ENCODE results near the gene PVALEF.
"Not testable (repeated sequence)": the region's sequence is repeated elsewhere in the genome, so short reads cannot be mapped to it uniquely, and the experiment has no call there.

Gene PVALEF

DNA sequence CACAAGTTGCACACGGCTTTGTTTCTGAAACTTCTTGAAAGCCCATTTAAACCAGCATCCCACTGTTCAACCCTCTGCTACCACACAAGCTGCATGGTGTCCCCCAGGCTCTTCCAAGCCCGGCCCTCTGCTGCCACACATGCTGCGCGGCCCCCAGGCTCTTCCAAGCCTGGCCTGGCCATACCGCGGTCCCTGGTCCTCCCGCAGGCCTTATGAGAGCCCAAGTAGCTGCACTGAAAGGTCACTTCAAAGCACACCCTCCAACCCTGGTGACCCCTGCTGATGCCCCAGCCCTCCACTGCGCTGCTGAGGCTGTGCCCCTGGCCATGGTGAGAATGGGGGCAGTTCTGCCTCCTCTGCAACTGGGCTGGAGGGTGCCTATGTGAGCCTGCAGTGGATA is 25.9 kb upstream of the PVALEF start:
- no peak overlapping the region for H3K9ac ChIP-seq (ENCODE audit: low read length)

GRCh38 chr17:81140018-81140417 is 25.3 kb upstream of the PVALEF start:
- H3K9me3 ChIP-seq (ENCODE audit: low read length) = no peaks in the 10 kb centered on the region
- H3K4me3 ChIP-seq (ENCODE audit: low read depth in 1 of 2, low read length in 2 of 2) = no peak overlapping the region
- H3K27ac ChIP-seq (ENCODE audit: low read depth, low read length) = no peak overlapping the region
- no peaks in the 10 kb centered on the region for H3K36me3 ChIP-seq (ENCODE audit: insufficient read depth, low read length)
- H3K27me3 ChIP-seq (ENCODE audit: control insufficient read depth in 1 of 2, insufficient read depth in 2 of 2, low read length in 2 of 2) = no peaks in the 10 kb centered on the region
- H3K9ac ChIP-seq (ENCODE audit: low read length) = no peak overlapping the region
- H3K4me1 ChIP-seq (ENCODE audit: insufficient read depth, low read length) = peaks cover 4% of the 10 kb centered on the region

More for the DNA sequence above, 25.9 kb upstream of the PVALEF start:
- Histone ChIP-seq H3K4me3 (ENCODE audit: low read depth in 1 of 2, low read length in 2 of 2) (no peak overlapping the region), H3K9me3 (ENCODE audit: low read length) (no peaks in the 10 kb centered on the region), H3K27ac (ENCODE audit: low read depth, low read length) (no peak overlapping the region), H3K27me3 (ENCODE audit: control insufficient read depth in 1 of 2, insufficient read depth in 2 of 2, low read length in 2 of 2) (no peaks in the 10 kb centered on the region), H3K4me1 (ENCODE audit: insufficient read depth, low read length) (peaks cover 4% of the 10 kb centered on the region), H3K36me3 (ENCODE audit: insufficient read depth, low read length) (no peaks in the 10 kb centered on the region)

DNA sequence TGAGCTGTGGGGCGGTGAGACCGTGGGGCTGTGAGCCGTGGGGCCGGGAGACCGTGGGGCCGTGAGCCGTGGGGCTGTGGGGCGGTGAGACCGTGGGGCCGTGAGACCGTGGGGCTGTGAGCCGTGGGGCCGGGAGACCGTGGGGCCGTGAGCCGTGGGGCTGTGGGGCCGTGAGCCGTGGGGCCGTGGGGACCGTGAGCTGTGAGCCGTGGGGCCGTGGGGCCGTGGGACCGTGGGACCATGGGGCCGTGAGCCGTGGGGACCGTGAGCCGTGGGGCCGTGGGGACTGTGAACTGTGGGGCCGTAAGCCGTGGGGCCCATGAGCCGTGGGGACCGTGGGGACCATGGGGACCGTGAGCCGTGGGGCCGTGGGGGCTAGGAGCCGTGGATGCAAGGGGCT is 24.6 kb upstream of the PVALEF start:
- H3K9ac ChIP-seq (ENCODE audit: low read length) = no peak overlapping the region
- no peaks in the 10 kb centered on the region for H3K27me3 ChIP-seq (ENCODE audit: control insufficient read depth in 1 of 2, insufficient read depth in 2 of 2, low read length in 2 of 2)
- H3K27ac ChIP-seq (ENCODE audit: low read depth, low read length) = no peak overlapping the region
- H3K9me3 ChIP-seq (ENCODE audit: low read length) = no peaks in the 10 kb centered on the region
- no peaks in the 10 kb centered on the region for H3K36me3 ChIP-seq (ENCODE audit: insufficient read depth, low read length)
- H3K4me3 ChIP-seq (ENCODE audit: low read depth in 1 of 2, low read length in 2 of 2) = no peak overlapping the region
- H3K4me1 ChIP-seq (ENCODE audit: insufficient read depth, low read length) = peaks cover 4% of the 10 kb centered on the region

- no peaks in the 10 kb centered on the region for H3K36me3 ChIP-seq (ENCODE audit: insufficient read depth, low read length)
- no peaks in the 10 kb centered on the region for H3K27me3 ChIP-seq (ENCODE audit: control insufficient read depth in 1 of 2, insufficient read depth in 2 of 2, low read length in 2 of 2)
- no peaks in the 10 kb centered on the region for H3K9me3 ChIP-seq (ENCODE audit: low read length)
- H3K4me3 ChIP-seq (ENCODE audit: low read depth in 1 of 2, low read length in 2 of 2) = no peak overlapping the region
- peaks cover 4% of the 10 kb centered on the region for H3K4me1 ChIP-seq (ENCODE audit: insufficient read depth, low read length)
- H3K9ac ChIP-seq (ENCODE audit: low read length) = no peak overlapping the region
- H3K27ac ChIP-seq (ENCODE audit: low read depth, low read length) = no peak overlapping the region
Observed at GRCh38 chr17:81142301-81143199, 22.8 kb upstream of the PVALEF start.

GRCh38 chr17:81143200-81143527 is 22.1 kb upstream of the PVALEF start:
- peaks cover 4% of the 10 kb centered on the region for H3K4me1 ChIP-seq (ENCODE audit: insufficient read depth, low read length)
- H3K36me3 ChIP-seq (ENCODE audit: insufficient read depth, low read length) = no peaks in the 10 kb centered on the region
- no peaks in the 10 kb centered on the region for H3K27me3 ChIP-seq (ENCODE audit: control insufficient read depth in 1 of 2, insufficient read depth in 2 of 2, low read length in 2 of 2)
- H3K9ac ChIP-seq (ENCODE audit: low read length) = no peak overlapping the region
- no peak overlapping the region for H3K4me3 ChIP-seq (ENCODE audit: low read depth in 1 of 2, low read length in 2 of 2)
- no peaks in the 10 kb centered on the region for H3K9me3 ChIP-seq (ENCODE audit: low read length)
- H3K27ac ChIP-seq (ENCODE audit: low read depth, low read length) = no peak overlapping the region

- no peak overlapping the region for H3K4me3 ChIP-seq (ENCODE audit: low read depth in 1 of 2, low read length in 2 of 2)
- no peaks in the 10 kb centered on the region for H3K27me3 ChIP-seq (ENCODE audit: control insufficient read depth in 1 of 2, insufficient read depth in 2 of 2, low read length in 2 of 2)
- H3K27ac ChIP-seq (ENCODE audit: low read depth, low read length) = no peak overlapping the region
- no peak overlapping the region for H3K9ac ChIP-seq (ENCODE audit: low read length)
- no peaks in the 10 kb centered on the region for H3K36me3 ChIP-seq (ENCODE audit: insufficient read depth, low read length)
- no peaks in the 10 kb centered on the region for H3K9me3 ChIP-seq (ENCODE audit: low read length)
- peaks cover 4% of the 10 kb centered on the region for H3K4me1 ChIP-seq (ENCODE audit: insufficient read depth, low read length)
Observed at GRCh38 chr17:81143717-81144422, 21.4 kb upstream of the PVALEF start.

GRCh38 chr17:81144423-81144781 is 20.9 kb upstream of the PVALEF start:
- Histone ChIP-seq H3K9me3 (ENCODE audit: low read length) (no peaks in the 10 kb centered on the region), H3K36me3 (ENCODE audit: insufficient read depth, low read length) (no peaks in the 10 kb centered on the region), H3K9ac (ENCODE audit: low read length) (no peak overlapping the region), H3K27me3 (ENCODE audit: control insufficient read depth in 1 of 2, insufficient read depth in 2 of 2, low read length in 2 of 2) (no peaks in the 10 kb centered on the region), H3K27ac (ENCODE audit: low read depth, low read length) (no peak overlapping the region), H3K4me3 (ENCODE audit: low read depth in 1 of 2, low read length in 2 of 2) (no peak overlapping the region), H3K4me1 (ENCODE audit: insufficient read depth, low read length) (peaks cover 4% of the 10 kb centered on the region)

GRCh38 chr17:81146208-81146607 is 19.1 kb upstream of the PVALEF start:
- not testable (repeated sequence) for H3K9me3 ChIP-seq (ENCODE audit: low read length); H3K9ac ChIP-seq (ENCODE audit: low read length); H3K4me3 ChIP-seq (ENCODE audit: low read depth in 1 of 2, low read length in 2 of 2); H3K36me3 ChIP-seq (ENCODE audit: insufficient read depth, low read length); H3K4me1 ChIP-seq (ENCODE audit: insufficient read depth, low read length); H3K27ac ChIP-seq (ENCODE audit: low read depth, low read length); H3K27me3 ChIP-seq (ENCODE audit: control insufficient read depth in 1 of 2, insufficient read depth in 2 of 2, low read length in 2 of 2)

DNA sequence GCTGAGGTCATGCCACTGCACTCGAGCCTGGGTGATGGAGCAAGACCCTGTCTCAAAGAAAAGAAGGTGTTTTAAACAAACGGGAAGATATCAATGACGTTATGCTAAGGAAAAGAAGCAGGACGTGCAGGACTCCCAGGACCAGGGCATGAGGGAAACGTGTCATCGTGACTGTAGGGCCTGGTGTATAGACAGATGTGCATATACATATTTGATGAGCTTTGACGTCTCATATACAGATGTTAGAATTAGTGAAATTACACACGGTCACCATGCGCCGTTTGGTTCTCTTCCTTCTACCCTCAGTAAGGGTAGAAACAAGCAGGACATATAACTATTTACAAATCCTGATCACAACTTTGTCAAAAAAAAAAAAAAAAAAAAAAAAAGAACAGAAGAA is 17.6 kb upstream of the PVALEF start:
- H3K4me3 ChIP-seq (ENCODE audit: low read depth in 1 of 2, low read length in 2 of 2) = no peak overlapping the region
- H3K9ac ChIP-seq (ENCODE audit: low read length) = no peak overlapping the region
- no peak overlapping the region for H3K27ac ChIP-seq (ENCODE audit: low read depth, low read length)
- peaks cover 4% of the 10 kb centered on the region for H3K4me1 ChIP-seq (ENCODE audit: insufficient read depth, low read length)
- H3K36me3 ChIP-seq (ENCODE audit: insufficient read depth, low read length) = no peaks in the 10 kb centered on the region
- no peaks in the 10 kb centered on the region for H3K27me3 ChIP-seq (ENCODE audit: control insufficient read depth in 1 of 2, insufficient read depth in 2 of 2, low read length in 2 of 2)
- no peaks in the 10 kb centered on the region for H3K9me3 ChIP-seq (ENCODE audit: low read length)

GRCh38 chr17:81148571-81148970 is 16.7 kb upstream of the PVALEF start:
- Histone ChIP-seq H3K9ac (ENCODE audit: low read length) (no peak overlapping the region), H3K4me1 (ENCODE audit: insufficient read depth, low read length) (no peaks in the 10 kb centered on the region), H3K27ac (ENCODE audit: low read depth, low read length) (no peak overlapping the region), H3K9me3 (ENCODE audit: low read length) (no peaks in the 10 kb centered on the region), H3K27me3 (ENCODE audit: control insufficient read depth in 1 of 2, insufficient read depth in 2 of 2, low read length in 2 of 2) (no peaks in the 10 kb centered on the region), H3K36me3 (ENCODE audit: insufficient read depth, low read length) (no peaks in the 10 kb centered on the region), H3K4me3 (ENCODE audit: low read depth in 1 of 2, low read length in 2 of 2) (no peak overlapping the region)

DNA sequence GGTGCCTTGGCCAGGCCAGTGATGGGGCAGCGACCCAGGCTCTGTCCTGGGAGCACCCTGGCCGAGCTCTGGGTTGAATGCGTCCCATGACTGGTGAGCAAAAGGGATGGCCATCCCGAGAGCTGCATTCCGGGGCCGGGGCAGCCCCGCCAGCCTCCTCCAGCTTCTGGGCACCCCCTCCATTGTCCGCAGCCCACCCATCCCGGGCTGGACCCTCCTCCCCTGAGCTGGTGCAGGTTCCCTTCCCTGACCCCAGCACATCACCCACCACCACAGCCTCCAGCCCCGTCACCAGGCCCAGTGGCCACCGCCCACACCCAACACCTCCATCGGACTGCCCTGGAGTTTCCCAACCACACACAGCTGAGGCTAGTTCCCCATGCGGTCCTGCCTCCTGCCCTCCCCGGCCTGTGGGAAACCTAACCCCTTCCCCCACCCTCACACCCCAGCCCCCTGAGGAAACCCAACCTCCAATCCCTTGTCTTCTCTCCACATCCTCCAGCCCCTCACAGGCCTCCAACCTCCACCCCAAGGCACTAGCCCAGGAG is 16.2 kb upstream of the PVALEF start:
- no peaks in the 10 kb centered on the region for H3K27me3 ChIP-seq (ENCODE audit: control insufficient read depth in 1 of 2, insufficient read depth in 2 of 2, low read length in 2 of 2)
- H3K9ac ChIP-seq (ENCODE audit: low read length) = no peak overlapping the region
- no peak overlapping the region for H3K4me3 ChIP-seq (ENCODE audit: low read depth in 1 of 2, low read length in 2 of 2)
- no peaks in the 10 kb centered on the region for H3K4me1 ChIP-seq (ENCODE audit: insufficient read depth, low read length)
- H3K9me3 ChIP-seq (ENCODE audit: low read length) = no peaks in the 10 kb centered on the region
- H3K27ac ChIP-seq (ENCODE audit: low read depth, low read length) = no peak overlapping the region
- H3K36me3 ChIP-seq (ENCODE audit: insufficient read depth, low read length) = no peaks in the 10 kb centered on the region

Measured in muscle layer of colon (tissue), 2 donors.